Activated CD8-positive, alpha-beta memory T cell treated with anti-CD3 and anti-CD28 coated beads, Interleukin-2, amount 50 U/mL, for 4 hours (primary cell): ENCODE measurements around the gene CFAP107.
"Not testable (repeated sequence)": the region's sequence is repeated elsewhere in the genome, so short reads cannot be mapped to it uniquely, and the experiment has no call there.

Source experiments
- DNase-seq: peaks from one replicate; pipeline ENCODE4 v3.0.0-alpha.2; 2020

The CFAP107 gene

GRCh38 chr1:12783783-12784182, 37.8 kb downstream of the CFAP107 start:
- not testable (repeated sequence) for DNase-seq

- DNase-seq = not testable (repeated sequence)
Observed at GRCh38 chr1:12784729-12785128, 38.7 kb downstream of the CFAP107 start.

- DNase-seq = not testable (repeated sequence)
Observed at GRCh38 chr1:12791097-12791496, 45.1 kb downstream of the CFAP107 start, which contains the start of gene PRAMEF1. Gene PRAMEF1, plus strand, starts transcription at chr1:12791397. Its CDS starts 1,831 bp downstream, at chr1:12793228.

GRCh38 chr1:12798911-12799310, 52.9 kb downstream of the CFAP107 start:
- DNase-seq = no peak

- no peak for DNase-seq
Observed at GRCh38 chr1:12799730-12800129, 53.7 kb downstream of the CFAP107 start.

GRCh38 chr1:12809933-12810332, 63.9 kb downstream of the CFAP107 start:
- DNase-seq = no peak

- DNase-seq = no peak
Observed at GRCh38 chr1:12810691-12811408, 64.8 kb downstream of the CFAP107 start.

- DNase-seq = no peak
Observed at GRCh38 chr1:12811409-12811784, 65.4 kb downstream of the CFAP107 start.
